Measurements from ENCODE around the gene RMND1. TPM values are rescaled to one million over a fixed set of nuclear protein-coding genes. Genes with fewer than 3 reads are reported as not detected.
A peak's percentile ranks its signal among the peaks of the same experiment; 100 is the strongest.

The RMND1 gene
- total and polyA plus RNA-seq, 9 of the 15 experiments (the other 6 are each of a cell fraction or from before 2014, with no cell fraction given) = 26.9 to 47.8 (median 36.2) TPM

GRCh38 chr6:151451950-151452749 is at the start of gene RMND1 (continued):
- peak; percentile 97 for TF ChIP-seq MGA (IDR thresholded peaks at IDR 0.05)
- TF ChIP-seq ZNF395 (CRISPR knock-in tag; IDR thresholded peaks at IDR 0.05) = no peak
- no peak for TF ChIP-seq GATA2 (CRISPR knock-in tag; IDR thresholded peaks at IDR 0.05)
- TF ChIP-seq ETV5 (CRISPR knock-in tag; IDR thresholded peaks at IDR 0.05; ENCODE audit: low read depth) = peak; percentile 97
- TF ChIP-seq C11orf30 (IDR thresholded peaks at IDR 0.05; ENCODE audit: low read depth) = peak; percentile 98
- TF ChIP-seq SNIP1 (IDR thresholded peaks at IDR 0.05; ENCODE audit: low read depth) = no peak
- no peak for TF ChIP-seq ZNF589 (CRISPR knock-in tag; IDR thresholded peaks at IDR 0.05; ENCODE audit: low read depth)
- TF ChIP-seq CBX8 (IDR thresholded peaks at IDR 0.05; ENCODE audit: borderline replicate concordance, extremely low read depth, low read depth, low read length, poor library complexity, severe bottlenecking) = no peak

All from K562 (cell line).